Measurements from ENCODE around the gene MPP7. TPM values are rescaled to one million over a fixed set of nuclear protein-coding genes. Genes with fewer than 3 reads are reported as not detected.

Gene MPP7
- total RNA-seq = 0.92 and 1.6 TPM in 2 replicates

DNA sequence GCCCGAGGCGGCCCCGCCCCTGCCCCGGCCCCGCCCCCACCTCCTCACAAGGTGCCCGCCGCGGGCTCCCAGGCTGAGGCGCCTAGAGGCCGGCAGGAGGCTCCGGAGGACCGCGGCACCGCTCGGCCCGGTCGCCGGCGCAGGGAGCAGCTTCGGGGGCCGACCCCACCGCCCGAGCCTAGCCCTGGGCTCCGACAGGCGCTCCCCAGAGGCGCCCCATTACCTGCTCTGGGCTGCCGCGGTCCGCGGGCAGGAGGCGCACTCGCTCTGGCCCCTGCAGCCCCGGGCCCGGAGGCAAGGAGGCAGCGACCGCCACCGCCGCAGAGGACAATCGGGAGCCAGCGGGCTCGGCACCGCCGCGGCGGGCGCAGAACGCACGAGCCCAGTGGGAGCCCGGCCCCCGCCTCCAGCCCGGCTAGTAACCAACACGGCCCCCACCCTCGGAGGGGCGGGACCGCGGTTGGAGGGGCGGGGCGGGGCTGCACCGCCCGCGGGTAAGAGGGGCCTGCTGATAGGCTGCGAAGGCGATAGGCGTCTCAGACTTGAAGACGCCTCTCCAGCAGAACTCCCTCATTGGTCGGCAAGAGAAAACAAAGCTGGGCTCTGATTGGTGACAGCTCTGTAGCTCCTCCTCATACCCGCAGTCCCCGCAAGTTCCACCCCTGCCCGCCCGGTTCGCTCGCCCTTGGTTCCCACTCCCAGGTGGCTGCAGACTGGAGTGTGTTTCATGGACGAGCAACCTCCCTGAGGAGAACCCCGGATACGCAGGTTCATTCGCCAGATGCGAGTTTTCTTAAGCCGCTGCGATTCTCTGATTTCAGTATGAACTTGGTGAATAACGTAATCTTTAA is at the start of gene MPP7:
Gene MPP7, minus strand, starts transcription at position 427 of the 851 bp plus-strand sequence. CDS start 64,460 bp downstream, outside the sequence.

Other genes starting within 250 kb of the MPP7 start
- gene WAC, start 230.1 kb upstream of the MPP7 start, total RNA-seq = 58.1 and 64.4 TPM in 2 replicates

Measured in smooth muscle cell of the pulmonary artery (primary cell).